ENCODE measurements around the gene THSD7A.
A peak's percentile ranks its signal among the peaks of the same experiment; 100 is the strongest.

THSD7A gene

GRCh38 chr7:11331128-11332102 lies 500.6 kb downstream of the THSD7A start:
- no peak for DNase-seq (ENCODE audit: low spot score)

- DNase-seq (ENCODE audit: low spot score): peak; percentile 72
Observed at GRCh38 chr7:11330717-11331116, 501.3 kb downstream of the THSD7A start.

GRCh38 chr7:11330208-11330607 lies 501.8 kb downstream of the THSD7A start:
- peak; percentile 63 for DNase-seq (ENCODE audit: low spot score)

GRCh38 chr7:11329626-11330025 lies 502.4 kb downstream of the THSD7A start:
- DNase-seq (ENCODE audit: low spot score): peak; percentile 65

- DNase-seq (ENCODE audit: low spot score): no peak
Observed at GRCh38 chr7:11328309-11328708, 503.7 kb downstream of the THSD7A start.

- no peak for DNase-seq (ENCODE audit: low spot score)
Observed at GRCh38 chr7:11327633-11328032, 504.4 kb downstream of the THSD7A start.
